RWPE2 (cell line): ENCODE measurements around the gene SNX2.

ENCODE experiments used
- ATAC-seq: fragments of 200-7000 bp; cut with Tn5 transposase; 3 replicates; pipeline ENCODE4 v1.9.1; 2021; ENCODE audit warnings: low read depth
- DNase-seq: peaks from one replicate; pipeline ENCODE4 v3.0.0-alpha.2; 2020; ENCODE audit warnings: low spot score
- H3K27ac ChIP-seq: fragments of 450-650 bp; 2 replicates; pipeline ENCODE4 v1.5.1; 2017; ENCODE audit warnings: mild to moderate bottlenecking; ENCODE audit not compliant: poor library complexity, severe bottlenecking
- H3K27me3 ChIP-seq: fragments of 250-450 bp; sonication (Bioruptor Pico); 2 replicates; pipeline ENCODE4 v1.5.1; 2021; ENCODE audit warnings: mild to moderate bottlenecking, moderate library complexity; ENCODE audit not compliant: insufficient read depth, poor library complexity, severe bottlenecking
- H3K36me3 ChIP-seq: fragments of 250-450 bp; sonication (Bioruptor Pico); 2 replicates; pipeline ENCODE4 v1.5.1; 2020; ENCODE audit warnings: low read depth, mild to moderate bottlenecking, moderate library complexity
- H3K4me1 ChIP-seq: fragments of 250-450 bp; sonication (Bioruptor Pico); 2 replicates; pipeline ENCODE4 v1.5.1; 2021; ENCODE audit warnings: mild to moderate bottlenecking, moderate library complexity; ENCODE audit not compliant: insufficient read depth, poor library complexity, severe bottlenecking
- H3K4me3 ChIP-seq: fragments of 250-450 bp; sonication (Bioruptor Pico); 2 replicates; pipeline ENCODE4 v1.5.1; 2021; ENCODE audit warnings: mild to moderate bottlenecking, moderate library complexity; ENCODE audit not compliant: severe bottlenecking
- H3K9me3 ChIP-seq: fragments of 250-450 bp; sonication (Bioruptor Pico); 2 replicates; pipeline ENCODE4 v1.5.1; 2021; ENCODE audit warnings: mild to moderate bottlenecking, moderate library complexity; ENCODE audit not compliant: severe bottlenecking
- TF ChIP-seq, protein P1 (sequence below): fragments of 450-650 bp; IDR thresholded peaks from one replicate; pipeline ENCODE4 v1.5.1; 2017; ENCODE audit warnings: mild to moderate bottlenecking, moderate library complexity; ENCODE audit not compliant: poor library complexity, severe bottlenecking

The SNX2 gene

DNA sequence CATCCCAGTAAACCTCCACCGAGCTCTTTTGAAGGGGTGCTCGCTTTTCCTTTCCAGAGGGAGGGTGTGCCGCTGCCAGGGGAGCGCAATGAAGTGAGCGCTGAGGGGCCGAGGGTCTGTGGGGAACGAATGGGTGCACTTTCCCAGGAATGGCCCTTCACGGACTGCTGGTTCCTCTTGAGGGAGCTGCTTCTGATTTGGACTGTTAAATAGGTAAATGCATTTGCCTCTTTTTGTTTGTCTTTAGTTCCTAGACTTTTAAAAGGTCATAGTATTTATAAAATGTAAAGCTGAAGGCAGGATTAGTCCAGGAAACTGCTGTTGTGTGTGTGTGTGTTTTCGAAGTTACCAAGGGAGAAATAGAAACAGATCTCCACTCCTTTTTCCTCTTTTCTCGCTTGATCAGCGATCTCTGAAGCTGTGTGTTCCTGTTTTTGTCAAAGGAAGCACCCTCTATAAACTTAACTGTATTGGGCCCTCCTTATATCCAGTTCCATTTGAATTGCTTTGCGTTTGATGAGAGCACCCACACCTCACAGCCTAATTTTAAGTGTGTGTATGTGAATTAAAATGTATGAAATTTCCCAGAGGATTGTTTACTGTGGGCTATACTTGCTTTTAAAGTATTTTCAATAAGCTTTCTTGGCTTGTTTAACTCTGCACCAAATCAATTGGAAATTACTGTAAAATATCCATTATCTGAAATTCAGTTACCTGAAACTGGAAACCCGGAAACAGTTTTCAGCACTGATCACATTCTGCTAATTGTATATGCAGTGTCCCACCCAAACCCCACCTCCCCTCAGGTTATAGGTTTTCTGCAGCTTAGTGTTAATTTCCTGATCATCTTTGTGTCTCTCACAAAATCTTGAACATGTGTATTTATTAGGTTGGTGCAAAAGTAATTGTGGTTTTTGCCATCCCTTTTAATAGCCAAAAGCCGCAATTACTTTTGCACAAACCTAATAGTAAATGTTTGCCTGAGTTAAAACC, 966 bp downstream of the SNX2 start:
- H3K27ac ChIP-seq = peak overlapping the region; percentile 0
- peak; percentile 37 for ATAC-seq
- no peaks in the 10 kb centered on the region for H3K27me3 ChIP-seq
- H3K9me3 ChIP-seq = no peaks in the 10 kb centered on the region
- TF ChIP-seq, protein P1, sequence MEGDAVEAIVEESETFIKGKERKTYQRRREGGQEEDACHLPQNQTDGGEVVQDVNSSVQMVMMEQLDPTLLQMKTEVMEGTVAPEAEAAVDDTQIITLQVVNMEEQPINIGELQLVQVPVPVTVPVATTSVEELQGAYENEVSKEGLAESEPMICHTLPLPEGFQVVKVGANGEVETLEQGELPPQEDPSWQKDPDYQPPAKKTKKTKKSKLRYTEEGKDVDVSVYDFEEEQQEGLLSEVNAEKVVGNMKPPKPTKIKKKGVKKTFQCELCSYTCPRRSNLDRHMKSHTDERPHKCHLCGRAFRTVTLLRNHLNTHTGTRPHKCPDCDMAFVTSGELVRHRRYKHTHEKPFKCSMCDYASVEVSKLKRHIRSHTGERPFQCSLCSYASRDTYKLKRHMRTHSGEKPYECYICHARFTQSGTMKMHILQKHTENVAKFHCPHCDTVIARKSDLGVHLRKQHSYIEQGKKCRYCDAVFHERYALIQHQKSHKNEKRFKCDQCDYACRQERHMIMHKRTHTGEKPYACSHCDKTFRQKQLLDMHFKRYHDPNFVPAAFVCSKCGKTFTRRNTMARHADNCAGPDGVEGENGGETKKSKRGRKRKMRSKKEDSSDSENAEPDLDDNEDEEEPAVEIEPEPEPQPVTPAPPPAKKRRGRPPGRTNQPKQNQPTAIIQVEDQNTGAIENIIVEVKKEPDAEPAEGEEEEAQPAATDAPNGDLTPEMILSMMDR = no peak
- no peak for DNase-seq
- peaks cover 5% of the 10 kb centered on the region for H3K4me1 ChIP-seq
- H3K36me3 ChIP-seq = no peaks in the 10 kb centered on the region; the same call in 1 of the 2 replicates
- H3K4me3 ChIP-seq = peak overlapping the region; percentile 84

DNA sequence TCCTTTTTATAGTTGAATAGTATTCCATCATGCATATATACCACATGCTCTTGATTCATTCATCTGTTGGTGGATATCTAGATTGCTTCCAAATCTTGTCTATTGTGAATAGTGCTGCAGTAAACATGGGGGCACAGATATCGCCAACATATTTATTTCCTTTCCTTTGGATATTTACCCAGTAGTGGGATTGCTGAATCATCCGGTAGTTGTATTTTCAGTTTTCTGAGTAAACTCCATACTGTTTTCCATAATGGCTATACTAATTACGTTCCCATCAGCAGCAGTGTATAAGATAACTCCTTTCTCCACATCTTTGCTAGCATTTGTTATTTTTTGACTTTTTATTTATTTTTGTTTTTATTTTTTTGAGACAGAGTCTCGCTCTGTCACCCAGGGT, 3.3 kb downstream of the SNX2 start:
- H3K9me3 ChIP-seq = no peaks in the 10 kb centered on the region
- no peaks in the 10 kb centered on the region; the same call in 1 of the 2 replicates for H3K36me3 ChIP-seq
- no peak for DNase-seq
- no peak for ATAC-seq
- TF ChIP-seq, protein P1 = no peak
- H3K4me3 ChIP-seq = no peak overlapping the region
- no peak overlapping the region for H3K27ac ChIP-seq
- H3K4me1 ChIP-seq = peaks cover 5% of the 10 kb centered on the region
- H3K27me3 ChIP-seq = no peaks in the 10 kb centered on the region

DNA sequence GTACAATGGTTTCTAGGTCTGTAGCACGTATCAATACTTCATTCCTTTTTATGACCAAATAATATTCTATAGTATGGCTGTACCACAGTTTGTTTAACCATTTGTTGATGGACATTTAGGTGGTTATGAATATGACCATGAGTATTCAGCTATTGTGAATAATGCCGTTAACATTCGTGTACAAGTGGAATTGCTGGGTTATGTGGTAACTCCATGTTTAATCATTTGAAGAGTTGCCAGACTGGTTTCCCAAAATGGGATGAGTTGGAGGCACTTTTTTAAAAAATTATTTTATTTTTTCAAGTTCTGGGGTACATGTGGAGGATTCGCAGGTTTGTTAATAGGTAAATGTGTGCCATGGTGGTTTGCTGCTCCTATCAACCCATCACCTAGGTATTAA, 4.6 kb downstream of the SNX2 start:
- H3K27me3 ChIP-seq = no peaks in the 10 kb centered on the region
- H3K4me3 ChIP-seq = no peak overlapping the region
- DNase-seq (no peak), ATAC-seq (no peak)
- H3K4me1 ChIP-seq = peaks cover 5% of the 10 kb centered on the region
- peaks cover 2% of the 10 kb centered on the region for H3K9me3 ChIP-seq
- no peak overlapping the region for H3K27ac ChIP-seq
- H3K36me3 ChIP-seq = no peaks in the 10 kb centered on the region; the same call in 1 of the 2 replicates
- TF ChIP-seq, protein P1 = no peak

DNA sequence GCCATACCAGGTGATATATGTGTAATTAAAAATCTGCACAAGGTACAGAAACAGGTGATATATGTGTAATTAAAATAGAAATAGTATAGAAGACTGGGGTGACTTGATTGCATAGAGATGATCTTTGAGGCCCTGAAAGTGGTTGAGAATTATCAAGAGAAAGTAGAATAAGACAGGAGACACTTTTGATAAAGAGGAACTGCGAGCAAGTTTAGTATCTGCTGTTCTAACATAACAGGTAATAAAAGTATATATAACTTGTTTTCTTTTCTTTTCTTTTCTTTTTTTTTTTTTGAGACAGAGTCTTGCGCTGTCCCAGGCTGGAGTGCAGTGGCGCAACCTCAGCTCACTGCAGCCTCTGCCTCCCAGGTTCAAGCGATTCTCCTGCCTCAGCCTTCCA, 5.4 kb downstream of the SNX2 start:
- TF ChIP-seq, protein P1 = no peak
- no peak for DNase-seq
- Histone ChIP-seq H3K36me3 (no peaks in the 10 kb centered on the region; the same call in 1 of the 2 replicates), H3K4me1 (peaks cover 5% of the 10 kb centered on the region), H3K9me3 (peaks cover 2% of the 10 kb centered on the region), H3K27me3 (no peaks in the 10 kb centered on the region), H3K4me3 (no peak overlapping the region), H3K27ac (no peak overlapping the region)
- ATAC-seq = no peak

DNA sequence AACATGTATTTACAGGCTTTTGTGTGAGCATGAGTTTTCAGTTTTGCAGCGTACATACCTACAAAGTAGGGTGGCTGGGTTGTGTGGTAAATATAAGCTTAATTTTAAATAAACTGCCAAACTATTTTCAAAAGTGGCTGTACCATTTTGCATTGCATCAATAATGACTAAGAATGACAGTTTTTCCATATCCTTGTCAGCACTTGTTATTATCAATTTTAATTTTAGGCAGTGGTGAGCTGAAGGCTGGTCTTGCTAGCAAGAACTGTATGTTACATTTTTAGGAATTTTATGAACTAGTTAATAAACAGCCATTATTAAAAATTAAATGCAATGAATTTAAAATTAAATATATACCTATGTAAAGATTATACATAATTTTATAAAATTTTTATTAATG, 6.6 kb downstream of the SNX2 start:
- peaks cover 1% of the 10 kb centered on the region for H3K4me1 ChIP-seq
- TF ChIP-seq, protein P1 = no peak
- peaks cover 7% of the 10 kb centered on the region for H3K36me3 ChIP-seq
- H3K9me3 ChIP-seq = peaks cover 2% of the 10 kb centered on the region
- DNase-seq (no peak), ATAC-seq (no peak)
- H3K4me3 ChIP-seq = no peak overlapping the region
- no peaks in the 10 kb centered on the region for H3K27me3 ChIP-seq
- no peak overlapping the region for H3K27ac ChIP-seq
